NCI-H2081 (cell line): ENCODE results near the gene LSS.

Experiments
- DNase-seq, 2 experiments: peaks; one replicate each; lab custom pipeline; 2025; lab: John Stamatoyannopoulos, UW

The LSS gene

GRCh38 chr21:46228345-46229051 lies at the start of gene LSS:
Gene LSS (minus strand): TSS chr21:46228774. CDS start chr21:46228745, 29 bp downstream.
- DNase-seq = peak; percentile 93 to 94

GRCh38 chr21:46274797-46275390 lies 46.3 kb upstream of the LSS start:
- no peak for DNase-seq

DNA sequence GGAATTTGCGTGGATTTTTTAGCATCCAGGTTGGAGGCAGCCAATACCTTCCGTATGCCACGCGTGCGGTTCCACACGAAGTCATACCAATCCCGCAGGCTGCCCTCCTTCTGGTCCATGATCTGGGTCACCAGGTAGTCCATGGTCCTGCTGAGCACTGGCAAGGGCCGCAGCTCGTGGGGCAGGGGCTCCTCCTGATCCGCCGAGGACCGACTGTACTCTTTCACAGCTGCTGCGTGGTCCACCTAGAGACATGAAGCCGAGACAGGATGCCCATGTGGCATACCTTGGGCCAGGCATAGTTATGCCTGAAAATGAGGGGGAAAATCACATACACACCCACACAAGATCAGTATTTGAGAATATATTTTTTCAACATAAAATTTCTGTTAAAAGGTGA lies 44.8 kb upstream of the LSS start:
- no peak for DNase-seq

- DNase-seq = no peak
Observed at GRCh38 chr21:46269466-46269865, 40.9 kb upstream of the LSS start.

DNA sequence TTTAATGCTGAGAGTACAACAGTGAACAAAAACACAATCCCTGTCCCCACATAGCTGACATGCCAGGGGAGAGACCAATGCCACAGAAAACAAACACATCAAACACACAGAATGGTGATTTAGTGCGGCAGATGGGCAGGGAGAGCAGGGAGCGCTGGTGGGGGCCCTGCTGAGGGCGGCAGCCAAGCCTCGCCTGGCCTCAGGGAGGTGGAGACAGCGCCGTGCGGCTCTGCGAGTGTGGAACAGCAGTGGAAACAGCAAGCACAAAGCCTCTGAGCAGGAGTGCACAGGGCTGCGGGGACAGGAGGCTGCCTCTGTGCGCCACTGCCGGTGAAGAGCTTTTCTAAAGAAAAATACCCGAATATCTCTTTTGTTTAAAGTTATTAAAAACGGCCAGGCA lies 39.8 kb upstream of the LSS start:
- DNase-seq = no peak

- no peak for DNase-seq
Observed at GRCh38 chr21:46266946-46267345, 38.4 kb upstream of the LSS start.

DNA sequence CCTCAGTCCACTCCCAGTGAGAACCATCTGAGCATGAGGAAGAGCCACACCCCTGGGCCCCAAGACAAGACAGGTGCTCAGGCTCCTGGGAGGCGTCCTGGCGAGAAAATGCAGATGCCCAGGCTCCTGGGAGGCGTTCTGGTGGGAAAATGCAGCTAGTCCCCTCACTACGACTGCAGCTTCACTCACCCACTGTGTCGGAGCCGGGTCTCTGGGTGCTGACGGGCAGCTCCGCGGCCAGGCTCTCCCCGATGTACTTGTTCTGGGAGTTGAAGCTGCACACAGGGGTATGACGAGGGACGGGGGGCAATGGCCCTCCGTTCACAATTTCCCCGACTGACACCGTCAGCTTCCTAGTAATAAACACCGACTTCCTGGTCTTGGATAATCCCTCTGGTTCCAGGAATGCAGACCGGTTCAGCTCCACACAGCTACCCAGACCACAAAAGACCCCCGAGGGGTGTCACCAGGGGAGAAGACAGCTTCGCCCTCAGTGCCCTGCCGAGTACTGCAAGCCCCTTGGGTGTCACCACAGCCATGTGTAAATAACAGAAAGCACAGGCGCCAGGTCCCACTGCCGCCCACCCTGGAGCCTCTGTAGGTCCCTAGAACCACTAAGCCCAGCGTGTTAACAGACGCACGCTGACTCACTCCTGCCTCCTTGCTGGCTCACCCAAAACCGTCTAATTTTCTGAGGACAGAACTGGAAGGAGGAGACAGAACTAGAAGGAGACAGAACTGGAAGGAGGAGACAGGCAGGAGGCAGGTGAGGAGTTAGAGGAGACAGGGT lies 37.4 kb upstream of the LSS start:
- no peak for DNase-seq

DNA sequence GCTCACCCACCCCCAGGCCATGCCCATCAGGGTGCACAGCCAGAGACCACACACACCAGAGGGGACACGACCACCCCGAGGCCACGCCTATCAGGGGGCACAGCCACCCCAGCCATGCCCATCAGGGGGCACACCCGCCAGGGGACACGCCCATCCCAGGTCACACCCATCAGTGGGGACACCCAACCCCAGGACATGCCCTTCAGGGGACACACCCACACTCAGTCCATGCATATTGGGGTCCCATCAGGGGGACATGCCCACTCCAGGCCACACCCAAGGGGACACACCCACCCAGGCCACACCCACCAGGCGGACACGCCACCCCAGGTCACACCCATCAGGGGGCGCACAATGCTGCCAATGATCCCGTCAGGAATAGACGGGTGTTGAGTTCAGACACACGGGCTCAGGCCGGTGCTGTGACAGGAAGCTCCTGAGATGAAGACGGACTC lies 36.1 kb upstream of the LSS start:
- DNase-seq = no peak

DNA sequence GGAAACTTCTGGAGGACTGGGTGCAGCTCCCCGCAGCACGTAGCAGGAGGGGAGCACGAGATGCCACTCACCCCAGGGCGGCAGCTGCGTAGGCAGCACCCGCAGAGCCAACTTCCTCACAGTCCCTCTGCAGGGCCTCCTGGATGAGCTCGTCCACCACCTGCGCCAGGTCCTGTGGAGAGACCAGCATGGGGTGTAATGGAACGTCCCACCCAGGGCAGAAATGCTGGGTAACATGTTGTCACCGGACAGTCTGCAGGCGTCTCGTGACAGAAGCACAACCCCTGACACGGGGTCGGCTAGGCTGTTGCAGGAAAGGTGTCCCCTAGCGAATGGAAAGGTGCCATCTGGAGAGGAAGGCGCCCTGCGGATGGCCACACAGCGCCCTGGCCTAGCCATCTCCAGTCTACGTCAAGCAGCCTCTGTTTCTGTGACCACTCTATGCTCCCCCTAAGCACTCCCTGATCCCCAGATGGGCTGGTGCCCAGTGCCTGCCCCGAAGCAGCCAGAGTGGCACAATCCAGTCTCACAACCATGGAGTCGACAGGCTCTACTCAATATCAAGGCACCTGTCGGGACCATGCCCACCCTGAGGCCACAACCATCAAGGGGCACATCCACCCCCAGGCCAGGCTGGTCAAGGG lies 35.6 kb upstream of the LSS start:
- DNase-seq = no peak

DNA sequence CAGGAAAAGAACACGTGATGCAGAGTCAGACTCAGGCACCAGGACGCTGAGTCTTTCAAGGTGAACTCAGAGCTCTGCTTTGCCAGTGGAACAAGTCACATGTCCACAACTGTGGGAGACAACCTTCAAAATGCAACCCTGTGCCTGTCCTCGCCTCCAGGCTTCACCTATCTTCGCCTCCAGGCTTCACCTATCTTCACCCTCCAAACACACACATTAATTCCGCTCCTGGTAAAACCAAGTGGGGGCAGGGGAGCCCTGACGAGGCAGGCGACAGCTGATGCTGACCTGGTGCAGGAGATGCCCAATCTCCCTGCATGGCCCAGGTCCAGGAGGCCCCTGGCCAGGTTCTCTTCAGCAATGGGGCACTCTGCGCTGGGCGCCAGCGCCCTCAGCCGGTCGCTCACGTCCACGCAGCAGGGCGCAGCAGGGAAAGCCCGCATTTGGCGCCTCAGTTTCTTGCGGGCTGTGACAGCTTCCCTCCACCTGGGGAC lies 28.0 kb upstream of the LSS start:
- DNase-seq = no peak

GRCh38 chr21:46255758-46256337 lies 27.3 kb upstream of the LSS start:
- no peak for DNase-seq

DNA sequence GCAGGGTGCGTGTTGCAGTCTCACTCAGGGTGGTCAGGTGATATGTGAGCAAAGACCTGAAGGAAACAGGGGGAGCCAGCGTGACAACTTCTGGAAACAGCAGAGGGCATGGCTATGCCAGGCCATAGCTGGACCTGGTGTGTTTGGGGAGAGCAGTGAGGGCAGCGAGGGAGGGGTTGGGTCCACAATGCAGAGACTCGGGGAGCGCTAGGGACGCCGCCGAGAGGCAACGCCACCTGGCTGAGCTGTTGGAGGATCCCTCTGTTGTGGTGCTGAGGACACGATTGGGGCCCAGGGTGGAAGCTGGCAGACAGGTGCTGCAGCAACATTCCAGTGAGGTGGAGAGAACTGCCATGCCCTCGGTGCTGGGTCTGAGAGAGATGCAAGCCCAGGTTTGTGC lies 26.6 kb upstream of the LSS start:
- DNase-seq = no peak

DNA sequence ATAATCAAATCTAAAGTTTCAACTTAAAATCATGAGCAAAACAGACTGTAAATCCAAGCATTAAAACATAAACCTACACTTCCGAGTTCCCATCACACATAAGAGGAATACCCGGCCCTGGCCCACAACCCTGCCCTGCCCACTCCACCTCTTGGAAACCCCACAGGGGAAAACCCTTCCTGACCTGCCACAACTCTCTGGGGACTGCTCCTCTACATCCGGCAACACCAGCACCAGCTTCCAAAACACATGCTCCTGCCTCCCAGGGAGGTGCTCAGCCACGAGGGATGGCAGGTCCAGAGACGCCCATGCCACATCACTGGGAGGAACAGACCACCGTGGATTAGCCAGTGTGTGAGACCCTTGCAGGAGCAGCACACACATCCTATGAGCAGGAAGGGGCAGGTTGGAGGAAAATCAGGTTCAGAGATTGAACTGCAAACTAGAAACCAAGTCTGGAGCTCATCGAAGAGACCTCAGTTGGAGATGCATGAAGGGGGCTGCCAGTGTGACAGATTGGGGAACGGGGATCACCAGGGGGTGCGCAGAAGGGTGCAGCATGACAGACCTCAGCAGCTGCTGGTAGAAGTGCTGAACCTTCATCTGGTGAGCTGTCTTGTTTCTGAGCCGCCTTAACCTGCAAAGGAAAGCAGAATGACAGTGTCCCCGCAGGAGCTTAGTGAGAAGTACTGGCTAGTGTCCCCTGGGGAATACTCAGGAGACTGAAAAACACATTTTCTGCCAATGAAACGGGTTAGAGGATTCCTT lies 25.8 kb upstream of the LSS start:
- DNase-seq = no peak

GRCh38 chr21:46253610-46254124 lies 25.1 kb upstream of the LSS start:
- DNase-seq = no peak

DNA sequence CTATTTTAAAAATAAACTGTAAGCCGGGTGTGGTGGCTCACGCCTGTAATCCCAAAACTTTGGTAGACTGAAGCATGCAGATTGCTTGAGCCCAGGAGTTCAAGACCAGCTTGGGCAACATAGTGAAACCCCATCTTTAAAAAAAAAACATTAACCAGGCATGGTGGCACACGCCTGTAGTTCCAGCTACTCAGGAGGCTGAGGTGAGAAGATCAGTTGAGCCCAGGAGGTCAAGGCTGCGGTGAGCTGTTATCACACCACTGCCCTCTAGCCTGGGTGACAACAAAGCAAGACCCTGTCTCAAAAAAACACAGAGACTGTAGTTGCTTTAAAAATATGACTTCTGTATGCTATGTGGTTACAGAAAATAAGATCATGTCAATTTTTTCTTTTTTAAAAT lies 24.3 kb upstream of the LSS start:
- no peak for DNase-seq

DNA sequence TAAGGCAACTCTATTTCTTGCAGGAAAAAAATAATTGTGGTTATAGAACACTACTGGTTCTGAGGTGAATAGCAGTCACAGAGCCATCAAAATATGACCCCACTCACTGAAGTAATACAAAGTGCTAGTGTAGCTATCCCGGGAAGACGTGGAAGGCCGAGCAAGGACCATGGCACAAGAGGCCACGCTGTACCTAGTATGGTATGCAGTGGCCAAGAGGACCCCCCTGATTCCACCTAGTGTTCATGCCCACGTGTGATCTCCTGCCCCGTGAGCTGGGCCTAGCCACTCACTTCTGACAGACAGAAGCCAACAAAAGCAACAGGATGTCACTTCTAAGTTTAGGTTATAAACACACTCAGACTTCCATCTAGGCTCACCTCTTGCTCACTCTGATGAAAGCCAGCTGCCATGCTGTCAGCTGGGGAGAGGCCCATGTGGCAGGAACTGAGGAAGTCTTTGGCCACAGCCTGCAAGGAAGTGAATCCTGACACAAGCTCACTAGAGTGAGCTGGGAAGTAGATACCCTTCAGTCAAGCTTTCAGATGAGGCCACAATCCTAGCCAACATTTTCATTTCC lies 21.7 kb upstream of the LSS start:
- DNase-seq = no peak

GRCh38 chr21:46248827-46249226 lies 20.3 kb upstream of the LSS start:
- no peak for DNase-seq

GRCh38 chr21:46248422-46248782 lies 19.8 kb upstream of the LSS start:
- no peak for DNase-seq

- no peak for DNase-seq
Observed at GRCh38 chr21:46247699-46248421, 19.3 kb upstream of the LSS start.

DNA sequence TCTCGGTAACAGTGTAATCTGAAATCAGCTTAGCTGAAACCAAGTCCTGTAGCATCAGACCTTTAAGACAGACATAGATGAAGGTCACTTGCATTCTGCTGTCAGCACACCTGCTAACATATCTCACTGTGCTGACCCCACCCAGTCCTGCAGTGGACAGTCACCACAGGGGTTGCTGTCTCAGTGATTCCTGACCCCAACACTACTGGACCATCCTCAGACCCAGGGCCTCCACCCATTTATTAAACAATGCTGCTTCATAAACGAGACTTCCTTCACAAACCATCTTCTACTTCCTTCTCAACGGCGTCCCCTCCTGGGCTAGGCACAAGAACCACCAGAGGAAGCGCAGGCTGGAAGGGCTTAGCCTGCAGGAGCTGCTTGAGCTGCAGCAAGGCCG lies 17.8 kb upstream of the LSS start:
- DNase-seq = no peak
